Testis (tissue), 3 donors: ENCODE results near the gene HOXA10. TPM values are rescaled to one million over a fixed set of nuclear protein-coding genes. Genes with fewer than 3 reads are reported as not detected.

Experiments used
- DNase-seq: peaks from one replicate; pipeline ENCODE4 v3.0.0-alpha.2; 2019
- H3K27ac ChIP-seq, 2 donors: fragments of 200-600 bp; sonication (generic); one replicate each; pipeline ENCODE4 v1.5.1; 2019
- H3K27me3 ChIP-seq: fragments of 200-600 bp; sonication (generic); one replicate; pipeline ENCODE4 v1.5.1; 2019
- H3K36me3 ChIP-seq: fragments of 200-600 bp; sonication (generic); one replicate; pipeline ENCODE4 v1.5.1; 2017; ENCODE audit warnings: low read depth; ENCODE audit errors: missing control alignments
- H3K4me1 ChIP-seq: fragments of 200-600 bp; sonication (generic); one replicate; pipeline ENCODE4 v1.5.1; 2019
- H3K4me3 ChIP-seq, 2 donors: fragments of 200-600 bp; sonication (generic); one replicate each; pipeline ENCODE4 v1.5.1; 2017 to 2019
- H3K9me3 ChIP-seq: fragments of 200-600 bp; sonication (generic); one replicate; pipeline ENCODE4 v1.5.1; 2017
- CTCF ChIP-seq, 3 experiments: fragments of 450-650 bp in 2 of 3; fragments of 200-600 bp in 1 of 3; sonication (generic) in 1 of 3; IDR thresholded peaks; one replicate each; pipeline ENCODE4 v1.5.1; 2016 to 2019; ENCODE audit warnings: antibody characterized with exemption in 3 of 3, mild to moderate bottlenecking in 2 of 3, moderate library complexity in 1 of 3
- POLR2A ChIP-seq: fragments of 450-650 bp; IDR thresholded peaks from one replicate; pipeline ENCODE4 v1.6.1; 2017; ENCODE audit warnings: antibody characterized with exemption, mild to moderate bottlenecking, moderate library complexity
- WGBS, 2 donors: methylation state at CpG; one replicate each; pipeline ENCODE4 v1.1.5; 2018; 5-methylcytosine and 5-hydroxymethylcytosine counted together
- intact Hi-C: fragments of 100-400 bp; cut with DNase I; formaldehyde crosslinking; loops from one replicate; pipeline ENCODE4 v1.15.1; 2023; ENCODE audit warnings: low total_unique reads
- polyA plus RNA-seq: library from polyadenylated mRNA; stranded (reverse); fragments of 350-450 nt; fragmentation: Illumina TruSeq; extraction: RNeasy Lipid Tissue Mini Kit (QIAGEN cat#74804); gene quantifications from one replicate; pipeline ENCODE4 v1.2.3, GENCODE V29; 2014; ENCODE audit warnings: low read depth, low replicate concordance; ENCODE audit not compliant: insufficient read depth
- total RNA-seq, 2 donors: library from RNA; depleted of rRNA; stranded (reverse); fragments of >200 nt; gene quantifications; one replicate each; pipeline ENCODE4 v1.2.3, GENCODE V29; 2016

The HOXA10 gene
- total and polyA plus RNA-seq, 3 donors from 2014 or later: 0.31 to 1.8 (median 1.6) TPM

- Histone ChIP-seq H3K4me1 (peaks cover 13% of the 10 kb centered on the region), H3K9me3 (no peaks in the 10 kb centered on the region), H3K36me3 (no peaks in the 10 kb centered on the region), H3K27ac (no peak overlapping the region), H3K27me3 (peaks cover 14% of the 10 kb centered on the region), H3K4me3 (no peak overlapping the region)
- no peak for DNase-seq
- intact Hi-C loops: no loop called here
- TF ChIP-seq POLR2A: no peak
- no peak for TF ChIP-seq CTCF (IDR thresholded peaks at IDR 0.05)
- 12 to 16% methylated on average over 26 to 30 of the region's 30 CpGs for WGBS, 2 donors
Observed at GRCh38 chr7:27157702-27158431, 16.3 kb downstream of the HOXA10 start.

- Histone ChIP-seq H3K27me3 (peaks cover 14% of the 10 kb centered on the region), H3K9me3 (no peaks in the 10 kb centered on the region), H3K4me3 (peak overlapping the region in 1 of 2 donors; percentile 32), H3K4me1 (peaks cover 13% of the 10 kb centered on the region), H3K27ac (no peak overlapping the region), H3K36me3 (no peaks in the 10 kb centered on the region)
- 8 to 14% methylated on average over 19 to 23 of the region's 30 CpGs for WGBS, 2 donors
- intact Hi-C loops: no loop called here
- DNase-seq: peak; percentile 16
- TF ChIP-seq CTCF (IDR thresholded peaks at IDR 0.05): no peak
- TF ChIP-seq POLR2A: no peak
Observed at GRCh38 chr7:27156916-27157701, 17.0 kb downstream of the HOXA10 start.

- Histone ChIP-seq H3K4me1 (peaks cover 12% of the 10 kb centered on the region), H3K9me3 (no peaks in the 10 kb centered on the region), H3K27me3 (peaks cover 14% of the 10 kb centered on the region), H3K4me3 (peak within 1 kb of the TSS; percentile 21 to 32), H3K27ac (no peak within 1 kb of the TSS), H3K36me3 (no peaks in the 10 kb centered on the region)
- intact Hi-C loops: no loop called here
- 0 to 2% methylated on average over 11 to 33 of the region's 33 CpGs for WGBS, 2 donors
- DNase-seq: peak; percentile 46
- TF ChIP-seq POLR2A (no peak), CTCF (IDR thresholded peaks at IDR 0.05) (no peak)
Observed at GRCh38 chr7:27156508-27156898, 17.6 kb downstream of the HOXA10 start, which contains the start of gene HOXA7. TSS of gene HOXA7 (minus strand) at chr7:27156675. CDS start at chr7:27156545, 130 bp downstream.

GRCh38 chr7:27155816-27156507, 18.2 kb downstream of the HOXA10 start:
- TF ChIP-seq CTCF (IDR thresholded peaks at IDR 0.05) (no peak), POLR2A (no peak)
- intact Hi-C loops: no loop called here
- Histone ChIP-seq H3K4me1 (peaks cover 7% of the 10 kb centered on the region), H3K36me3 (no peaks in the 10 kb centered on the region), H3K9me3 (no peaks in the 10 kb centered on the region), H3K27ac (no peak overlapping the region), H3K27me3 (peaks cover 14% of the 10 kb centered on the region), H3K4me3 (peak overlapping the region; percentile 21 to 32)
- 3 to 4% methylated on average over 43 to 63 of the region's 63 CpGs for WGBS, 2 donors
- peak; percentile 20 for DNase-seq
